K562 (cell line): Measurements from ENCODE around the gene ASPG. TPM values are rescaled to one million over a fixed set of nuclear protein-coding genes. Genes with fewer than 3 reads are reported as not detected.

Source experiments
- ATAC-seq: fragments of 200-7000 bp; cut with Tn5 transposase; 3 replicates; pipeline ENCODE4 v1.9.1; 2020; ENCODE audit warnings: moderate library complexity
- BruUV-seq: library from RNA; stranded (reverse); fragments of 400-500 nt; replicated peaks from 2 replicates; lab custom pipeline; 2021; lab: Mats Ljungman, UMichigan
- CTCF ChIA-PET: fragments of 300-600 bp; formaldehyde crosslinking; extraction: SDS; loops from one replicate; lab custom pipeline; 2021; ENCODE audit warnings: low intra/inter-chr PET ratio; lab: Yijun Ruan, JAX
- POLR2A ChIA-PET: fragments of 300-600, 350-650 bp; sonication (Branson Sonifier 250); formaldehyde crosslinking; extraction: SDS; loops from one replicate; lab custom pipeline; 2021; ENCODE audit warnings: antibody characterized with exemption, inconsistent platforms; lab: Yijun Ruan, JAX
- DNase-seq, 4 experiments: peaks; one replicate each; pipeline versions ENCODE4 v3.0.0 to v3.0.0-alpha.2; 2011 to 2018; ENCODE audit warnings: low spot score in 3 of 4, mixed read lengths in 3 of 4; ENCODE audit errors: extremely low read depth in 1 of 4
- FAIRE-seq: peaks from 2 replicates; lab custom pipeline; 2011; peaks lifted over from hg19 to GRCh38; lab: Jason Lieb, UNC
- H2AFZ ChIP-seq: 2 replicates; pipeline ENCODE4 v1.6.0; 2011; ENCODE audit warnings: low read depth, low read length, control low read depth, inconsistent platforms
- H3K27ac ChIP-seq: fragments of 200-600 bp; 3 replicates; pipeline ENCODE4 v1.8.0; 2011; ENCODE audit warnings: low read depth, mild to moderate bottlenecking, control low read depth, inconsistent platforms, low read length, moderate library complexity, mixed read lengths; ENCODE audit errors: extremely low read depth
- H3K27me3 ChIP-seq, 2 experiments: fragments of 300-600 bp in 1 of 2; 2 replicates in 1 of 2; 3 replicates in 1 of 2; pipeline versions ENCODE4 v1.6.0 to v1.8.0; 2011; ENCODE audit warnings: inconsistent platforms in 2 of 2, low read length in 2 of 2, mild to moderate bottlenecking in 1 of 2, mixed read lengths in 1 of 2, moderate library complexity in 1 of 2; ENCODE audit not compliant: control insufficient read depth in 2 of 2, insufficient read depth in 2 of 2
- H3K36me3 ChIP-seq: fragments of 300-600 bp; 3 replicates; pipeline ENCODE4 v1.8.0; 2011; ENCODE audit warnings: mild to moderate bottlenecking, low read length, inconsistent platforms; ENCODE audit not compliant: control insufficient read depth, insufficient read depth
- H3K4me1 ChIP-seq, 2 experiments: fragments of 200-600 bp in 1 of 2; replicated peaks in 1 of 2; 2 replicates in 1 of 2; 3 replicates in 1 of 2; pipeline versions ENCODE4 v1.5.1 to v1.8.0; 2011; ENCODE audit warnings: inconsistent platforms in 2 of 2, low read length in 2 of 2, mild to moderate bottlenecking in 1 of 2, mixed read lengths in 1 of 2, moderate library complexity in 1 of 2; ENCODE audit not compliant: control insufficient read depth in 2 of 2, insufficient read depth in 2 of 2
- H3K4me2 ChIP-seq: 2 replicates; pipeline ENCODE4 v1.6.1; 2011; ENCODE audit warnings: low read length, control low read depth, inconsistent platforms, mixed read lengths; ENCODE audit not compliant: insufficient read depth
- H3K4me3 ChIP-seq: fragments of 200-600 bp; sonication (generic), shearing (Covaris generic); 2 replicates; pipeline ENCODE4 v1.5.1; 2016; ENCODE audit warnings: control low read depth, inconsistent platforms
- H3K79me2 ChIP-seq: fragments of 200-600 bp; 3 replicates; pipeline ENCODE4 v1.8.0; 2011; ENCODE audit warnings: low read length, inconsistent platforms; ENCODE audit not compliant: control insufficient read depth, insufficient read depth
- H3K9ac ChIP-seq, 2 experiments: 2 replicates each; pipeline versions ENCODE4 v1.6.0 to v1.6.1; 2011; ENCODE audit warnings: low read depth in 2 of 2, low read length in 2 of 2, control low read depth in 1 of 2, inconsistent platforms in 1 of 2, mild to moderate bottlenecking in 1 of 2, mixed read lengths in 1 of 2; ENCODE audit not compliant: insufficient read depth in 1 of 2
- H3K9me1 ChIP-seq: one replicate; pipeline ENCODE4 v1.6.0; 2011; ENCODE audit warnings: inconsistent platforms, mild to moderate bottlenecking, low read length, moderate library complexity; ENCODE audit not compliant: control insufficient read depth, insufficient read depth
- H3K9me3 ChIP-seq: replicated peaks from 2 replicates; pipeline ENCODE4 v1.5.1; 2011; ENCODE audit warnings: low read depth, low read length, inconsistent platforms; ENCODE audit not compliant: control insufficient read depth, insufficient read depth
- H4K20me1 ChIP-seq: replicated peaks from 2 replicates; pipeline ENCODE4 v1.6.1; 2011; ENCODE audit warnings: low read length, inconsistent platforms, mixed read lengths; ENCODE audit not compliant: control insufficient read depth, insufficient read depth
- ATF1 ChIP-seq, 2 experiments: fragments of 450-650 bp in 1 of 2; IDR thresholded peaks; 2 replicates each; pipeline ENCODE4 v1.6.1; 2016; ENCODE audit warnings: missing compliant biosample characterization in 1 of 2, missing genetic modification characterization in 1 of 2
- ATF7 ChIP-seq: fragments of 450-650 bp; IDR thresholded peaks from 2 replicates; pipeline ENCODE4 v1.7.1; 2014; ENCODE audit warnings: mild to moderate bottlenecking, moderate library complexity
- C11orf30 ChIP-seq: fragments of 450-650 bp; IDR thresholded peaks from 2 replicates; pipeline ENCODE4 v1.6.1; 2016; ENCODE audit warnings: low read depth, mild to moderate bottlenecking
- CEBPB ChIP-seq: fragments of 450-650 bp; IDR thresholded peaks from 2 replicates; pipeline ENCODE4 v1.6.1; 2016; ENCODE audit warnings: missing genetic modification characterization, missing compliant biosample characterization
- CEBPG ChIP-seq, 3 experiments: fragments of 200-800 bp in 1 of 3; sonication (Bioruptor generic) in 1 of 3; sonication (generic) in 1 of 3; formaldehyde crosslinking in 1 of 3; IDR thresholded peaks in 2 of 3; conservative IDR thresholded peaks in 1 of 3; 2 replicates each; pipeline versions ENCODE4 v1.6.1 to v1.8.0; 2016 to 2022; ENCODE audit warnings: missing compliant biosample characterization in 2 of 3, missing genetic modification characterization in 2 of 3, mild to moderate bottlenecking in 1 of 3, missing genetic modification reagents in 1 of 3
- CREB1 ChIP-seq, 2 experiments: sonication (generic) in 1 of 2; formaldehyde crosslinking in 1 of 2; IDR thresholded peaks; 2 replicates each; pipeline versions ENCODE4 v1.6.1 to v1.8.0; 2012 to 2022; ENCODE audit warnings: inconsistent platforms in 1 of 2, mild to moderate bottlenecking in 1 of 2, missing genetic modification reagents in 1 of 2, moderate library complexity in 1 of 2
- EGR1 ChIP-seq: fragments of 450-650 bp; conservative IDR thresholded peaks from 2 replicates; pipeline ENCODE4 v1.6.1; 2017; ENCODE audit warnings: mild to moderate bottlenecking
- EP300 ChIP-seq: IDR thresholded peaks from 2 replicates; pipeline ENCODE4 v1.6.1; 2012; ENCODE audit warnings: low read length, improper control_type of control experiment
- FOSL1 ChIP-seq: fragments of 200-800 bp; sonication (Bioruptor generic); conservative IDR thresholded peaks from 2 replicates; pipeline ENCODE4 v1.6.1; 2016; ENCODE audit warnings: missing genetic modification characterization, missing compliant biosample characterization
- FOXM1 ChIP-seq, 2 experiments: fragments of 450-650 bp in 1 of 2; sonication (generic) in 1 of 2; formaldehyde crosslinking in 1 of 2; IDR thresholded peaks; 2 replicates each; pipeline versions ENCODE4 v1.6.1 to v1.9.0; 2017 to 2022; ENCODE audit warnings: low read depth in 2 of 2, mild to moderate bottlenecking in 2 of 2, missing genetic modification reagents in 1 of 2, moderate library complexity in 1 of 2
- GATAD2B ChIP-seq: fragments of 450-650 bp; IDR thresholded peaks from 2 replicates; pipeline ENCODE4 v1.6.1; 2017; ENCODE audit warnings: mild to moderate bottlenecking, borderline replicate concordance
- HMGN3 ChIP-seq: IDR thresholded peaks from 2 replicates; pipeline ENCODE4 v1.6.1; 2011; ENCODE audit warnings: borderline replicate concordance, low read depth, mild to moderate bottlenecking, mixed read lengths, low read length; ENCODE audit not compliant: insufficient read length; ENCODE audit errors: extremely low read depth
- JUN ChIP-seq, 2 experiments: sonication (generic) in 1 of 2; formaldehyde crosslinking in 1 of 2; IDR thresholded peaks; 2 replicates each; pipeline versions ENCODE4 v1.6.1 to v1.8.0; 2012 to 2022; ENCODE audit warnings: borderline replicate concordance in 2 of 2, mild to moderate bottlenecking in 2 of 2, improper control_type of control experiment in 1 of 2, low read depth in 1 of 2, low read length in 1 of 2, missing genetic modification reagents in 1 of 2
- NCOR1 ChIP-seq: fragments of 450-650 bp; IDR thresholded peaks from 2 replicates; pipeline ENCODE4 v1.6.1; 2016; ENCODE audit warnings: mild to moderate bottlenecking, moderate library complexity
- PTRF ChIP-seq: fragments of 450-650 bp; IDR thresholded peaks from 2 replicates; pipeline ENCODE4 v1.6.1; 2016; ENCODE audit warnings: mild to moderate bottlenecking, missing genetic modification characterization, missing compliant biosample characterization
- RFX1 ChIP-seq: fragments of 450-650 bp; IDR thresholded peaks from 2 replicates; pipeline ENCODE4 v1.6.1; 2016; ENCODE audit warnings: mild to moderate bottlenecking, moderate library complexity
- TCF3 ChIP-seq: sonication (generic); formaldehyde crosslinking; IDR thresholded peaks from 2 replicates; pipeline ENCODE4 v1.4.0; 2020; ENCODE audit warnings: mild to moderate bottlenecking, missing genetic modification reagents
- TFAM ChIP-seq: fragments of 250-450 bp; sonication (Bioruptor Pico); conservative IDR thresholded peaks from 2 replicates; pipeline ENCODE4 v1.5.0; 2021; ENCODE audit warnings: mild to moderate bottlenecking, moderate library complexity
- TOE1 ChIP-seq, 2 experiments: fragments of 450-650 bp in 1 of 2; sonication (generic) in 1 of 2; formaldehyde crosslinking in 1 of 2; IDR thresholded peaks; 2 replicates each; pipeline versions ENCODE4 v1.7.1 to v1.8.0; 2016 to 2022; ENCODE audit warnings: borderline replicate concordance in 2 of 2, mild to moderate bottlenecking in 2 of 2, antibody characterized with exemption in 1 of 2, inconsistent platforms in 1 of 2, low read depth in 1 of 2, missing genetic modification reagents in 1 of 2, moderate library complexity in 1 of 2
- ZNF561 ChIP-seq: fragments of 450-650 bp; formaldehyde crosslinking; conservative IDR thresholded peaks from 2 replicates; pipeline ENCODE4 v1.4.0; 2020; ENCODE audit warnings: mild to moderate bottlenecking, moderate library complexity
- WGBS: fragments of 100-300 bp; shearing (Covaris generic); methylation state at CpG from one replicate; pipeline ENCODE4 v1.1.6; 2016; ENCODE audit warnings: low coverage, mixed read lengths; ENCODE audit not compliant: insufficient coverage; ENCODE audit errors: missing lambda C conversion rate; 5-methylcytosine and 5-hydroxymethylcytosine counted together
- in situ Hi-C: fragments of 300-500 bp; cut with MboI; formaldehyde crosslinking; loops from 4 replicates; pipeline ENCODE4 v1.15.0; 2018; ENCODE audit warnings: inconsistent platforms, mixed read lengths
- intact Hi-C: fragments of 100-400 bp; cut with micrococcal nuclease; formaldehyde crosslinking; loops from 2 replicates; pipeline ENCODE4 v1.14.2; 2022
- polyA plus RNA-seq, 8 experiments: library from polyadenylated mRNA; depleted of rRNA in 4 of 8; stranded (reverse) in 5 of 8; unstranded in 3 of 8; fragments of >200 nt; fragmentation: Nextera tagmentation in 2 of 8; fragmentation: Illumina TruSeq in 1 of 8; extraction: Ambion mirVana in 2 of 8; extraction: Trizol in 1 of 8; gene quantifications; 2 replicates each; pipeline versions ENCODE4 v1.2.1 to v1.2.3, GENCODE V29; 2011 to 2014; ENCODE audit warnings: inconsistent platforms in 1 of 8, missing spikeins in 1 of 8
- total RNA-seq, 7 experiments: library from RNA; depleted of rRNA in 6 of 7; stranded (reverse); fragments of >200 nt in 6 of 7; fragmentation: Illumina TruSeq in 2 of 7; extraction: Trizol in 2 of 7; gene quantifications; 2 replicates each; pipeline versions ENCODE4 v1.2.1 to v1.2.3, GENCODE V29; 2011 to 2021; ENCODE audit warnings: low replicate concordance in 1 of 7

ASPG gene
- total and polyA plus RNA-seq, 9 of the 15 experiments (the other 6 are each of a cell fraction or from before 2014, with no cell fraction given): 0.18 TPM; not detected in 8

- Histone ChIP-seq H4K20me1 (peaks cover 10% of the 10 kb centered on the region), H3K27me3 (no peaks in the 10 kb centered on the region; a peak in 1 of 5 replicates), H3K9me1 (no peaks in the 10 kb centered on the region), H3K4me1 (peaks cover 2 to 48% of the 10 kb centered on the region in 2 experiments; a peak in 3 of 5 replicates), H3K9me3 (no peaks in the 10 kb centered on the region), H3K9ac (no peak overlapping the region; a peak in 1 of 4 replicates), H3K4me2 (0 out of 2 replicates have a peak overlapping the region, but pooled peaks have one; percentile 25), H3K79me2 (no peaks in the 10 kb centered on the region), H3K27ac (no peak overlapping the region), H2AFZ (no peak overlapping the region), H3K4me3 (no peak overlapping the region), H3K36me3 (no peaks in the 10 kb centered on the region)
- intact Hi-C loops: no loop called here
- ATAC-seq: peak; percentile 88
- BruUV-seq: no TSS peak
- WGBS: 5% methylated on average over 35 of the region's 51 CpGs
- ChIA-PET CTCF (no interaction called here), POLR2A (no interaction called here)
- in situ Hi-C loops: no loop called here
- DNase-seq: peak; percentile 80 to 87 (median 85)
- peak; percentile 19 for FAIRE-seq
- peak; percentile 90 for TF ChIP-seq NCOR1
- no peak; the same call in 1 of the 2 replicates for TF ChIP-seq CEBPB (tag)
- peak; percentile 78; the same call in 1 of the 2 replicates for TF ChIP-seq TOE1 (IDR thresholded peaks at IDR 0.05; ENCODE audit: borderline replicate concordance)
- TF ChIP-seq TOE1 (CRISPR knock-in tag; IDR thresholded peaks at IDR 0.05; ENCODE audit: borderline replicate concordance, low read depth): no peak
- no peak for TF ChIP-seq CEBPG (CRISPR knock-in tag; IDR thresholded peaks at IDR 0.05)
- TF ChIP-seq CEBPG (tag; conservative IDR thresholded peaks at IDR 0.05 in 1 of 2, IDR thresholded peaks at IDR 0.05 in 1 of 2): no peak
- TF ChIP-seq PTRF (tag): no peak
- TF ChIP-seq JUN (IDR thresholded peaks at IDR 0.05; ENCODE audit: borderline replicate concordance, low read depth, low read length): no peak; the same call in 1 of the 2 replicates
- no peak for TF ChIP-seq JUN (CRISPR knock-in tag; IDR thresholded peaks at IDR 0.05; ENCODE audit: borderline replicate concordance)
- TF ChIP-seq EGR1: peak; percentile 52
- TF ChIP-seq TFAM (CRISPR knock-in tag): no peak
- peak; percentile 52 for TF ChIP-seq RFX1
- TF ChIP-seq FOXM1 (IDR thresholded peaks at IDR 0.05; ENCODE audit: low read depth): peak; percentile 70; the same call in 1 of the 2 replicates
- TF ChIP-seq FOXM1 (CRISPR knock-in tag; IDR thresholded peaks at IDR 0.05; ENCODE audit: low read depth): no peak
- TF ChIP-seq ATF1 (CRISPR knock-in tag; IDR thresholded peaks at IDR 0.05): no peak
- peak; percentile 83 for TF ChIP-seq ATF1 (tag; IDR thresholded peaks at IDR 0.05)
- TF ChIP-seq HMGN3: peak; percentile 98
- TF ChIP-seq EP300: peak; percentile 58
- TF ChIP-seq ATF7: peak; percentile 63; the same call in 1 of the 2 replicates
- TF ChIP-seq FOSL1: peak; percentile 74
- peak; percentile 64; the same call in 1 of the 2 replicates for TF ChIP-seq GATAD2B
- TF ChIP-seq ZNF561 (CRISPR knock-in tag): no peak
- peak; percentile 97 for TF ChIP-seq TCF3 (CRISPR knock-in tag)
- TF ChIP-seq CREB1 (IDR thresholded peaks at IDR 0.05): peak; percentile 15; the same call in 1 of the 2 replicates
- TF ChIP-seq CREB1 (CRISPR knock-in tag; IDR thresholded peaks at IDR 0.05): peak; percentile 59; the same call in 1 of the 2 replicates
- TF ChIP-seq C11orf30: peak; percentile 46
Measured at GRCh38 chr14:104158827-104159798, 73.6 kb downstream of the ASPG start.
